PFSK-1 (cell line): Measurements from ENCODE around the gene FCGR2B.

ENCODE experiments used
- FOXP2 ChIP-seq: optimal IDR thresholded peaks from 2 replicates; pipeline ENCODE3; 2011; ENCODE audit warnings: borderline replicate concordance, control low read depth, inconsistent platforms; ENCODE audit not compliant: insufficient read depth; ENCODE audit errors: extremely low read length, extremely low read depth
- POLR2AphosphoS5 ChIP-seq: IDR thresholded peaks from 2 replicates; pipeline ENCODE4 v1.6.1; 2012; ENCODE audit warnings: low read depth, mild to moderate bottlenecking, control low read depth, low read length, moderate library complexity
- SIN3A ChIP-seq: IDR thresholded peaks from 2 replicates; pipeline ENCODE4 v1.6.1; 2012; ENCODE audit warnings: mild to moderate bottlenecking, low read length, moderate library complexity, borderline replicate concordance; ENCODE audit not compliant: insufficient read depth
- TAF1 ChIP-seq: IDR thresholded peaks from 2 replicates; pipeline ENCODE4 v1.6.1; 2012; ENCODE audit warnings: low read length, control low read depth, borderline replicate concordance; ENCODE audit not compliant: insufficient read depth
- TF ChIP-seq, protein P1 (sequence below), 2 experiments: IDR thresholded peaks; 2 replicates each; pipeline versions ENCODE4 v1.6.1 to v1.8.0; 2011 to 2012; ENCODE audit warnings: low read depth in 2 of 2, low read length in 2 of 2, control low read depth in 1 of 2, inconsistent platforms in 1 of 2, mild to moderate bottlenecking in 1 of 2, moderate library complexity in 1 of 2; ENCODE audit not compliant: insufficient read depth in 1 of 2

DNA sequence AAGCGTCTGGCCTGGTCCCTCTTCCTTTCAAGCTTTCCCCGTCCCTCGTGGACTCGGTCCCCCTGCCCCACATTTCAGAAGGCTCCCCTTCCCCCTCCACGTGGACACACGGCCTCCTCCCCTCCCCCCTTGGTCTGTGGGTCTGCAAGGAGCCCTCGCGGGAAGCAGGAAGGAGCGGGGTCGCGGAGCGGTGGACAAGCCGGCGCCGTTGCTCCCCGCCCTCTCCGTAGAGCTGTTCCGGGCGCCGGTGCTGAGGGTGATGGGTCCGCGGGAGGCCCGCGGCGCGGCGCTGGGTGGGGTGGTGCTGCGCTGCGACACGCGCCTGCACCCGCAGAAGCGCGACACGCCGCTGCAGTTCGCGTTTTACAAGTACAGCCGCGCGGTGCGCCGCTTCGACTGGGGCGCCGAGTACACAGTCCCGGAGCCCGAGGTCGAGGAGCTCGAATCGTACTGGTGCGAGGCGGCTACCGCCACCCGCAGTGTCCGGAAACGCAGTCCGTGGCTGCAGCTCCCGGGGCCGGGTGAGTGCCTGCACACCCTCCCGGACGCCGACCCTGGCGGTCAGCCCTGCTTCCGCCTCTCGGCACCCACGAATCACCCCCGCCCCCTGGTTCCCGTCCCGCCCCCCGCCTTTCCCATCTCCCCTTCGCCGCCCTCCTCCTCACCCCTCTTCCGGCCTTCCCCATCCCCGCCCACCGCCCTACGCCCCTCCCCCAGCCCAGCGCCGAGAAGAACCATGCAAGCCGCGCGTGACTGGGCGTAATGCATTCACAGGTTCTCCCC lies 63.7 kb downstream of the FCGR2B start:
- TF ChIP-seq, protein P1, sequence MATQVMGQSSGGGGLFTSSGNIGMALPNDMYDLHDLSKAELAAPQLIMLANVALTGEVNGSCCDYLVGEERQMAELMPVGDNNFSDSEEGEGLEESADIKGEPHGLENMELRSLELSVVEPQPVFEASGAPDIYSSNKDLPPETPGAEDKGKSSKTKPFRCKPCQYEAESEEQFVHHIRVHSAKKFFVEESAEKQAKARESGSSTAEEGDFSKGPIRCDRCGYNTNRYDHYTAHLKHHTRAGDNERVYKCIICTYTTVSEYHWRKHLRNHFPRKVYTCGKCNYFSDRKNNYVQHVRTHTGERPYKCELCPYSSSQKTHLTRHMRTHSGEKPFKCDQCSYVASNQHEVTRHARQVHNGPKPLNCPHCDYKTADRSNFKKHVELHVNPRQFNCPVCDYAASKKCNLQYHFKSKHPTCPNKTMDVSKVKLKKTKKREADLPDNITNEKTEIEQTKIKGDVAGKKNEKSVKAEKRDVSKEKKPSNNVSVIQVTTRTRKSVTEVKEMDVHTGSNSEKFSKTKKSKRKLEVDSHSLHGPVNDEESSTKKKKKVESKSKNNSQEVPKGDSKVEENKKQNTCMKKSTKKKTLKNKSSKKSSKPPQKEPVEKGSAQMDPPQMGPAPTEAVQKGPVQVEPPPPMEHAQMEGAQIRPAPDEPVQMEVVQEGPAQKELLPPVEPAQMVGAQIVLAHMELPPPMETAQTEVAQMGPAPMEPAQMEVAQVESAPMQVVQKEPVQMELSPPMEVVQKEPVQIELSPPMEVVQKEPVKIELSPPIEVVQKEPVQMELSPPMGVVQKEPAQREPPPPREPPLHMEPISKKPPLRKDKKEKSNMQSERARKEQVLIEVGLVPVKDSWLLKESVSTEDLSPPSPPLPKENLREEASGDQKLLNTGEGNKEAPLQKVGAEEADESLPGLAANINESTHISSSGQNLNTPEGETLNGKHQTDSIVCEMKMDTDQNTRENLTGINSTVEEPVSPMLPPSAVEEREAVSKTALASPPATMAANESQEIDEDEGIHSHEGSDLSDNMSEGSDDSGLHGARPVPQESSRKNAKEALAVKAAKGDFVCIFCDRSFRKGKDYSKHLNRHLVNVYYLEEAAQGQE (IDR thresholded peaks at IDR 0.05; ENCODE audit: insufficient read depth in 1 of 2, low read depth in 2 of 2, low read length in 2 of 2), result peak in 1 of 2 experiments; percentile 48; a peak in 1 of 4 replicates
- TF ChIP-seq POLR2AphosphoS5, result peak; percentile 83; the same call in 1 of the 2 replicates
- peak; percentile 80; the same call in 1 of the 2 replicates for TF ChIP-seq TAF1
- no peak; the same call in 1 of the 2 replicates for TF ChIP-seq SIN3A
- peak; percentile 85 for TF ChIP-seq FOXP2
